ENCODE measurements around the gene MAP2.

Gene MAP2

DNA sequence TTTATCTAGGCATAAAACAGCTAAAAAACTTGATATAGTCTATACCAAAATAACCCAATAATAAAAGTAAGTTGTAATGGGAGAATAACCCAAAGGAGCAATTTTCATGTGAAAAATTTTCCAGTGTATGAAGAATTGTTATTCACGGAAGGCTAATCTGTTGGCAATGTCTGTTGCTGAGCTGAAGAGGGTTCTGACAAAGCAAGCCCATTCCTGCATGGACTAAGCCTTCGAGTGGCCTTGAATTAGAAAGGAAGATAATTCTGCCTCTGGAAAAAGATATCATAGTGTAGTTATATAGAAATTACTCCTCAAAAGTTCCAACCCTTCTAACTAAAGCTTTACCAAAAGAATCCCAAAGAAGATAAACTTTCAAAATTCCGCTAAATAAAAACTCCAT, 101.5 kb downstream of the MAP2 start:
- Histone ChIP-seq H3K36me3 (ENCODE audit: control insufficient read depth in 1 of 2, insufficient read depth in 2 of 2, low read depth in 1 of 2, low read length in 2 of 2) (no peaks in the 10 kb centered on the region), H2AK5ac (ENCODE audit: low read length, severe bottlenecking) (no peak overlapping the region), H3K79me1 (replicated peaks; ENCODE audit: low read length, poor library complexity, severe bottlenecking) (no peaks in the 10 kb centered on the region), H3K27me3 (ENCODE audit: control insufficient read depth in 1 of 2, insufficient read depth in 1 of 2, low read length in 2 of 2) (no peaks in the 10 kb centered on the region), H3K4me2 (ENCODE audit: low read length, poor library complexity, severe bottlenecking) (no peak overlapping the region), H2BK120ac (ENCODE audit: low read depth, low read length) (no peak overlapping the region), H3K27ac (ENCODE audit: low read length, poor library complexity, severe bottlenecking) (peak overlapping the region; percentile 76), H2AFZ (ENCODE audit: low read depth, low read length) (no peak overlapping the region), H2BK5ac (ENCODE audit: low read depth, low read length, poor library complexity, severe bottlenecking) (peak overlapping the region; percentile 87), H3K18ac (ENCODE audit: low read depth in 1 of 2, low read length in 2 of 2) (no peak overlapping the region), H3K4ac (ENCODE audit: low read depth in 1 of 2, low read length in 2 of 2) (no peak overlapping the region), H3K9ac (ENCODE audit: low read length) (peak overlapping the region; percentile 76), H3K4me3 (ENCODE audit: insufficient read depth in 1 of 2, low read depth in 1 of 2, low read length in 2 of 2) (no peak overlapping the region), H2BK12ac (ENCODE audit: low read length in 2 of 2) (no peak overlapping the region), H3K9me3 (ENCODE audit: control insufficient read depth, low read length) (no peaks in the 10 kb centered on the region), H4K8ac (ENCODE audit: low read length) (no peak overlapping the region), H2BK15ac (ENCODE audit: low read depth, poor library complexity, severe bottlenecking) (no peak overlapping the region), H3K4me1 (ENCODE audit: control insufficient read depth, insufficient read depth, low read depth, low read length) (peaks cover 1% of the 10 kb centered on the region), H3K23ac (ENCODE audit: low read length in 2 of 2) (no peak overlapping the region), H4K91ac (ENCODE audit: low read length) (no peak overlapping the region), H3K14ac (ENCODE audit: low read length in 2 of 2) (no peak overlapping the region)
- peak; percentile 3 for DNase-seq
- whole genome bisulfite sequencing = 77% methylated on average over 2 of the region's 3 CpGs

DNA sequence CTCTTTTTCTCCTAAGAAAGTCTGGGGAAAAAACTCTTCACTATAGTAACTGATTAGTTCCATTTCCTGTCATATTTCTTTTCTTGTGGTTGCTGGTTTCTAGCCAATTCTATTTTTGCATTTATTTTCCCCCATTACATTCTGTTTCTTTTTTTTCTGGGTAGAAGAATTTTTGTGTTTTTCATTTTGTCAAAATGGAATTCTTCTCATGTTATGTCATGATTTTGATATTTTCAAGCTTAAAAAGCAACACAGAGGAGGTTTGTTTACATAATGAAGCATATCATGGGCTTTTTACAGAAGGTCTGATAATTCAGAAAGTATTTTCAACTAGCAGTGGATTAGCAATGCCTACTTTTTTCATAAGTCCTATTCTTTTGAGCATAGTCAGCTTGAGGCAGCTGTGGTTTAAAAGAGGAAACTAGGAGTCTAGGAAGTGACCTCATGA, 102.0 kb downstream of the MAP2 start:
- H2BK120ac ChIP-seq (ENCODE audit: low read depth, low read length) = no peak overlapping the region
- no peak overlapping the region for H2AFZ ChIP-seq (ENCODE audit: low read depth, low read length)
- H3K18ac ChIP-seq (ENCODE audit: low read depth in 1 of 2, low read length in 2 of 2) = no peak overlapping the region
- peaks cover 1% of the 10 kb centered on the region for H3K4me1 ChIP-seq (ENCODE audit: control insufficient read depth, insufficient read depth, low read depth, low read length)
- H3K9ac ChIP-seq (ENCODE audit: low read length) = peak overlapping the region; percentile 76
- peak; percentile 73 for DNase-seq
- H4K8ac ChIP-seq (ENCODE audit: low read length) = no peak overlapping the region
- H4K91ac ChIP-seq (ENCODE audit: low read length) = no peak overlapping the region
- H3K27ac ChIP-seq (ENCODE audit: low read length, poor library complexity, severe bottlenecking) = peak overlapping the region; percentile 71
- no peak overlapping the region for H2BK15ac ChIP-seq (ENCODE audit: low read depth, poor library complexity, severe bottlenecking)
- H3K79me1 ChIP-seq (replicated peaks; ENCODE audit: low read length, poor library complexity, severe bottlenecking) = no peaks in the 10 kb centered on the region
- H2BK12ac ChIP-seq (ENCODE audit: low read length in 2 of 2) = no peak overlapping the region
- H3K4me3 ChIP-seq (ENCODE audit: insufficient read depth in 1 of 2, low read depth in 1 of 2, low read length in 2 of 2) = no peak overlapping the region
- no peaks in the 10 kb centered on the region for H3K36me3 ChIP-seq (ENCODE audit: control insufficient read depth in 1 of 2, insufficient read depth in 2 of 2, low read depth in 1 of 2, low read length in 2 of 2)
- no peaks in the 10 kb centered on the region for H3K9me3 ChIP-seq (ENCODE audit: control insufficient read depth, low read length)
- no peak overlapping the region for H3K14ac ChIP-seq (ENCODE audit: low read length in 2 of 2)
- no peak overlapping the region for H3K23ac ChIP-seq (ENCODE audit: low read length in 2 of 2)
- H3K4me2 ChIP-seq (ENCODE audit: low read length, poor library complexity, severe bottlenecking) = no peak overlapping the region
- H2AK5ac ChIP-seq (ENCODE audit: low read length, severe bottlenecking) = no peak overlapping the region
- no peak overlapping the region for H3K4ac ChIP-seq (ENCODE audit: low read depth in 1 of 2, low read length in 2 of 2)
- no peak overlapping the region for H2BK5ac ChIP-seq (ENCODE audit: low read depth, low read length, poor library complexity, severe bottlenecking)
- H3K27me3 ChIP-seq (ENCODE audit: control insufficient read depth in 1 of 2, insufficient read depth in 1 of 2, low read length in 2 of 2) = no peaks in the 10 kb centered on the region

DNA sequence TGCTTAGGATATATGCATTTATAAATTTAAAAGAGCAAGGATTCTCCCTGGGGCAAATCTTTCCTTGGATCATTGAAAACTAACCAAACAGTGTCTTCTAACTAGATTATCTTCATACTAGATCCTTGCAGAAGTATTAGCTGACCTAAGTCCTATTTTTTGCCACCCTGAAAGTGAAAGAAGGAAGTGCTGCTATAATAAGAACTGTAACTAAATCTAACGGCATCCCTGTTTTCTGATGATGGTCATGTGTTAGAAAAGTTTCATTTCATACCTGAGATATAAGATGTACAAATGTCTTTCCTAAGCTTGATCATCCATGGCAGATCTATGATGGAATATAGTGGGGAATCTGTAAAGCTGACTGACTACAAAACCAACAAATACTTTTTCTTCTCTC, 102.7 kb downstream of the MAP2 start:
- Histone ChIP-seq H3K79me1 (replicated peaks; ENCODE audit: low read length, poor library complexity, severe bottlenecking) (no peaks in the 10 kb centered on the region), H4K8ac (ENCODE audit: low read length) (no peak overlapping the region), H3K4ac (ENCODE audit: low read depth in 1 of 2, low read length in 2 of 2) (no peak overlapping the region), H3K27me3 (ENCODE audit: control insufficient read depth in 1 of 2, insufficient read depth in 1 of 2, low read length in 2 of 2) (no peaks in the 10 kb centered on the region), H3K9ac (ENCODE audit: low read length) (peak overlapping the region; percentile 76), H2AFZ (ENCODE audit: low read depth, low read length) (no peak overlapping the region), H3K18ac (ENCODE audit: low read depth in 1 of 2, low read length in 2 of 2) (no peak overlapping the region), H3K9me3 (ENCODE audit: control insufficient read depth, low read length) (no peaks in the 10 kb centered on the region), H3K23ac (ENCODE audit: low read length in 2 of 2) (no peak overlapping the region), H3K14ac (ENCODE audit: low read length in 2 of 2) (no peak overlapping the region), H2BK12ac (ENCODE audit: low read length in 2 of 2) (no peak overlapping the region), H3K27ac (ENCODE audit: low read length, poor library complexity, severe bottlenecking) (peak overlapping the region; percentile 71), H2BK15ac (ENCODE audit: low read depth, poor library complexity, severe bottlenecking) (no peak overlapping the region), H4K91ac (ENCODE audit: low read length) (no peak overlapping the region), H2BK120ac (ENCODE audit: low read depth, low read length) (no peak overlapping the region), H2AK5ac (ENCODE audit: low read length, severe bottlenecking) (no peak overlapping the region), H3K4me2 (ENCODE audit: low read length, poor library complexity, severe bottlenecking) (no peak overlapping the region), H2BK5ac (ENCODE audit: low read depth, low read length, poor library complexity, severe bottlenecking) (no peak overlapping the region), H3K4me3 (ENCODE audit: insufficient read depth in 1 of 2, low read depth in 1 of 2, low read length in 2 of 2) (peak overlapping the region in 1 of 2 experiments; percentile 53), H3K36me3 (ENCODE audit: control insufficient read depth in 1 of 2, insufficient read depth in 2 of 2, low read depth in 1 of 2, low read length in 2 of 2) (no peaks in the 10 kb centered on the region), H3K4me1 (ENCODE audit: control insufficient read depth, insufficient read depth, low read depth, low read length) (peaks cover 1% of the 10 kb centered on the region)
- DNase-seq = peak; percentile 24
- WGBS = no CpG with 5 or more reads among the region's 1 CpG

DNA sequence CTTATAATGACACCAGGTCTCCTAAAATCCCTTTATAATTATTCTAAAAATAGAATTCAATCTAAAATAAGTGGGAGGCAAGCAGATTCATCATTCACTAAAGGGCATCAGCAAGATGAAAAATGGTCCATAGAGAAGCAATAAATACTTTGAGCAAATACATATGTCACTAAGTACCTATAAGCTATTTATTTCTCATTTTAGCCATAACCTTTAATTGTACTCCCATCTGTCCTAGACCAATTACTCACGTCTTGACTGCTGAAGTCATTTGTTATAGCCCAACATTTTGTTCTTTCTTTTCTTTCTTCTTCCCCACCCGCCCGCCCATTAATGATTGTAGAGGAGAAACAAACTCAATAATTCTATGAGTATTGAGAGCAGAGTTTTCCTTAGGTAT, 105.7 kb downstream of the MAP2 start:
- Histone ChIP-seq H3K14ac (ENCODE audit: low read length in 2 of 2) (no peak overlapping the region), H3K79me1 (replicated peaks; ENCODE audit: low read length, poor library complexity, severe bottlenecking) (no peaks in the 10 kb centered on the region), H2BK120ac (ENCODE audit: low read depth, low read length) (no peak overlapping the region), H3K27ac (ENCODE audit: low read length, poor library complexity, severe bottlenecking) (no peak overlapping the region), H3K4me3 (ENCODE audit: insufficient read depth in 1 of 2, low read depth in 1 of 2, low read length in 2 of 2) (no peak overlapping the region), H2AK5ac (ENCODE audit: low read length, severe bottlenecking) (no peak overlapping the region), H3K36me3 (ENCODE audit: control insufficient read depth in 1 of 2, insufficient read depth in 2 of 2, low read depth in 1 of 2, low read length in 2 of 2) (no peaks in the 10 kb centered on the region), H4K8ac (ENCODE audit: low read length) (no peak overlapping the region), H2BK5ac (ENCODE audit: low read depth, low read length, poor library complexity, severe bottlenecking) (no peak overlapping the region), H3K18ac (ENCODE audit: low read depth in 1 of 2, low read length in 2 of 2) (no peak overlapping the region), H3K27me3 (ENCODE audit: control insufficient read depth in 1 of 2, insufficient read depth in 1 of 2, low read length in 2 of 2) (no peaks in the 10 kb centered on the region), H2BK12ac (ENCODE audit: low read length in 2 of 2) (no peak overlapping the region), H4K91ac (ENCODE audit: low read length) (no peak overlapping the region), H3K4ac (ENCODE audit: low read depth in 1 of 2, low read length in 2 of 2) (no peak overlapping the region), H3K9ac (ENCODE audit: low read length) (no peak overlapping the region), H2BK15ac (ENCODE audit: low read depth, poor library complexity, severe bottlenecking) (no peak overlapping the region), H3K4me2 (ENCODE audit: low read length, poor library complexity, severe bottlenecking) (no peak overlapping the region), H3K9me3 (ENCODE audit: control insufficient read depth, low read length) (no peaks in the 10 kb centered on the region), H2AFZ (ENCODE audit: low read depth, low read length) (no peak overlapping the region), H3K23ac (ENCODE audit: low read length in 2 of 2) (no peak overlapping the region), H3K4me1 (ENCODE audit: control insufficient read depth, insufficient read depth, low read depth, low read length) (peaks cover 1% of the 10 kb centered on the region)
- no peak for DNase-seq
- WGBS = 67% methylated on average over 1 of the region's 3 CpGs
